OCI-LY1 (cell line): ENCODE data around the gene MBNL1.
"Not testable (repeated sequence)": the region's sequence is repeated elsewhere in the genome, so short reads cannot be mapped to it uniquely, and the experiment has no call there.

ENCODE experiments used
- H2AFZ ChIP-seq: fragments of 200-600 bp; sonication (generic), shearing (Covaris generic); 2 replicates; pipeline ENCODE4 v1.6.0; 2014; ENCODE audit warnings: antibody characterized with exemption, mild to moderate bottlenecking, low read length
- H3F3A ChIP-seq: fragments of 200-600 bp; sonication (generic), shearing (Covaris generic); 2 replicates; pipeline ENCODE4 v1.6.0; 2014; ENCODE audit warnings: mild to moderate bottlenecking, antibody characterized with exemption, low read length, moderate library complexity; ENCODE audit not compliant: insufficient read depth
- H3K27ac ChIP-seq: fragments of 200-600 bp; sonication (generic); 2 replicates; pipeline ENCODE4 v1.5.1; 2014; ENCODE audit warnings: low read length, mixed run types, mild to moderate bottlenecking, low read depth; ENCODE audit not compliant: poor library complexity, severe bottlenecking
- H3K27me3 ChIP-seq: fragments of 200-600 bp; sonication (generic); 2 replicates; pipeline ENCODE4 v1.6.0; 2014; ENCODE audit warnings: antibody characterized with exemption, mild to moderate bottlenecking, low read length, moderate library complexity; ENCODE audit not compliant: insufficient read depth
- H3K36me3 ChIP-seq: fragments of 200-600 bp; sonication (generic); 2 replicates; pipeline ENCODE4 v1.6.1; 2014; ENCODE audit warnings: mild to moderate bottlenecking, antibody characterized with exemption, low read length, moderate library complexity, mixed read lengths; ENCODE audit not compliant: insufficient read depth
- H3K4me1 ChIP-seq: fragments of 200-600 bp; sonication (generic); 2 replicates; pipeline ENCODE4 v1.5.1; 2014; ENCODE audit warnings: mild to moderate bottlenecking, low read length, moderate library complexity; ENCODE audit not compliant: insufficient read depth, severe bottlenecking
- H3K4me2 ChIP-seq: fragments of 200-600 bp; sonication (generic), shearing (Covaris generic); 2 replicates; pipeline ENCODE4 v1.6.1; 2014; ENCODE audit warnings: low read length
- H3K4me3 ChIP-seq: fragments of 200-600 bp; sonication (generic); 2 replicates; pipeline ENCODE4 v1.5.1; 2014; ENCODE audit warnings: low read length, low read depth, mild to moderate bottlenecking, mixed read lengths; ENCODE audit not compliant: poor library complexity, severe bottlenecking
- H3K79me2 ChIP-seq: fragments of 200-600 bp; shearing (Covaris generic); 2 replicates; pipeline ENCODE4 v1.6.1; 2016; ENCODE audit warnings: mixed run types, low read length, mixed read lengths; ENCODE audit not compliant: insufficient read depth
- H3K9ac ChIP-seq: fragments of 200-600 bp; sonication (generic), shearing (Covaris generic); 2 replicates; pipeline ENCODE4 v1.6.1; 2014; ENCODE audit warnings: mild to moderate bottlenecking, low read length, mixed read lengths
- H3K9me2 ChIP-seq: fragments of 200-600 bp; sonication (generic), shearing (Covaris generic); 2 replicates; pipeline ENCODE4 v1.6.1; 2014; ENCODE audit warnings: low read depth, mild to moderate bottlenecking, low read length, mixed read lengths
- H3K9me3 ChIP-seq: fragments of 200-600 bp; shearing (Covaris generic); 2 replicates; pipeline ENCODE4 v1.6.1; 2014; ENCODE audit warnings: low read length, mixed read lengths
- H4K20me1 ChIP-seq: fragments of 200-600 bp; sonication (generic), shearing (Covaris generic); 2 replicates; pipeline ENCODE4 v1.6.0; 2016; ENCODE audit warnings: mild to moderate bottlenecking, low read length; ENCODE audit not compliant: insufficient read depth
- CTCF ChIP-seq: fragments of 200-600 bp; sonication (generic), shearing (Covaris generic); IDR thresholded peaks from 2 replicates; pipeline ENCODE4 v1.5.1; 2017; ENCODE audit warnings: mild to moderate bottlenecking, antibody characterized with exemption, low read length, moderate library complexity, mixed read lengths
- EZH2 ChIP-seq: fragments of 200-600 bp; sonication (generic), shearing (Covaris generic); IDR thresholded peaks from 2 replicates; pipeline ENCODE4 v1.8.0; 2017; ENCODE audit warnings: borderline replicate concordance, mixed run types, mild to moderate bottlenecking, antibody characterized with exemption, low read length, moderate library complexity, mixed read lengths

Gene MBNL1

GRCh38 chr3:152395764-152396163 lies 127.0 kb downstream of the MBNL1 start:
- Histone ChIP-seq H3K79me2 (peaks cover 98% of the 10 kb centered on the region), H4K20me1 (peaks cover 3% of the 10 kb centered on the region; the same call in 1 of the 2 replicates), H3K27ac (no peak overlapping the region), H3K4me2 (no peak overlapping the region), H3F3A (no peaks in the 10 kb centered on the region), H3K27me3 (no peaks in the 10 kb centered on the region), H2AFZ (no peak overlapping the region), H3K36me3 (peaks cover 78% of the 10 kb centered on the region), H3K4me3 (no peak overlapping the region), H3K9me3 (no peaks in the 10 kb centered on the region), H3K9ac (no peak overlapping the region), H3K4me1 (peaks cover 18% of the 10 kb centered on the region), H3K9me2 (no peaks in the 10 kb centered on the region)
- TF ChIP-seq CTCF (no peak), EZH2 (no peak)

- no peak overlapping the region for H2AFZ ChIP-seq
- H3K4me3 ChIP-seq = no peak overlapping the region
- H3K27ac ChIP-seq = no peak overlapping the region
- TF ChIP-seq CTCF (no peak), EZH2 (no peak)
- peaks cover 96% of the 10 kb centered on the region for H3K79me2 ChIP-seq
- H3K9me2 ChIP-seq = no peaks in the 10 kb centered on the region
- peaks cover 3% of the 10 kb centered on the region; the same call in 1 of the 2 replicates for H4K20me1 ChIP-seq
- peaks cover 28% of the 10 kb centered on the region for H3K4me1 ChIP-seq
- no peaks in the 10 kb centered on the region for H3K9me3 ChIP-seq
- H3K36me3 ChIP-seq = peaks cover 78% of the 10 kb centered on the region
- no peak overlapping the region for H3K4me2 ChIP-seq
- no peak overlapping the region for H3K9ac ChIP-seq
- no peaks in the 10 kb centered on the region for H3K27me3 ChIP-seq
- H3F3A ChIP-seq = no peaks in the 10 kb centered on the region
Measured at GRCh38 chr3:152396867-152397266, 128.1 kb downstream of the MBNL1 start.

GRCh38 chr3:152397348-152397747 lies 128.6 kb downstream of the MBNL1 start:
- Histone ChIP-seq H3K36me3 (peaks cover 73% of the 10 kb centered on the region), H3K4me1 (peaks cover 32% of the 10 kb centered on the region), H3K79me2 (peaks cover 96% of the 10 kb centered on the region)
- not testable (repeated sequence) for H3K27me3 ChIP-seq, H3K9ac ChIP-seq, H3K9me3 ChIP-seq, H3K9me2 ChIP-seq, H3K27ac ChIP-seq, H2AFZ ChIP-seq, H3F3A ChIP-seq, H3K4me2 ChIP-seq, H4K20me1 ChIP-seq, H3K4me3 ChIP-seq

- H3K27me3 ChIP-seq = no peaks in the 10 kb centered on the region
- no peak overlapping the region for H3K9ac ChIP-seq
- no peak overlapping the region for H3K27ac ChIP-seq
- H2AFZ ChIP-seq = no peak overlapping the region
- peaks cover 62% of the 10 kb centered on the region for H3K36me3 ChIP-seq
- H3F3A ChIP-seq = no peaks in the 10 kb centered on the region
- no peaks in the 10 kb centered on the region for H3K9me2 ChIP-seq
- H3K79me2 ChIP-seq = peaks cover 96% of the 10 kb centered on the region
- no peak overlapping the region for H3K4me3 ChIP-seq
- H3K4me2 ChIP-seq = no peak overlapping the region
- H3K4me1 ChIP-seq = peaks cover 44% of the 10 kb centered on the region
- H3K9me3 ChIP-seq = no peaks in the 10 kb centered on the region
- no peaks in the 10 kb centered on the region; the same call in 1 of the 2 replicates for H4K20me1 ChIP-seq
- TF ChIP-seq CTCF (no peak), EZH2 (no peak)
Measured at GRCh38 chr3:152398495-152398894, 129.8 kb downstream of the MBNL1 start.
